Hematopoietic multipotent progenitor cell treated with erythropoietin and hydrocortisone succinate and interleukin-3 and kit ligand, for 15 days (in vitro differentiated cells): ENCODE measurements around the gene BCCIP.

Source experiments
- DNase-seq: peaks from one replicate; pipeline ENCODE4 v3.0.0-alpha.2; 2015; ENCODE audit warnings: low spot score

Gene BCCIP

DNA sequence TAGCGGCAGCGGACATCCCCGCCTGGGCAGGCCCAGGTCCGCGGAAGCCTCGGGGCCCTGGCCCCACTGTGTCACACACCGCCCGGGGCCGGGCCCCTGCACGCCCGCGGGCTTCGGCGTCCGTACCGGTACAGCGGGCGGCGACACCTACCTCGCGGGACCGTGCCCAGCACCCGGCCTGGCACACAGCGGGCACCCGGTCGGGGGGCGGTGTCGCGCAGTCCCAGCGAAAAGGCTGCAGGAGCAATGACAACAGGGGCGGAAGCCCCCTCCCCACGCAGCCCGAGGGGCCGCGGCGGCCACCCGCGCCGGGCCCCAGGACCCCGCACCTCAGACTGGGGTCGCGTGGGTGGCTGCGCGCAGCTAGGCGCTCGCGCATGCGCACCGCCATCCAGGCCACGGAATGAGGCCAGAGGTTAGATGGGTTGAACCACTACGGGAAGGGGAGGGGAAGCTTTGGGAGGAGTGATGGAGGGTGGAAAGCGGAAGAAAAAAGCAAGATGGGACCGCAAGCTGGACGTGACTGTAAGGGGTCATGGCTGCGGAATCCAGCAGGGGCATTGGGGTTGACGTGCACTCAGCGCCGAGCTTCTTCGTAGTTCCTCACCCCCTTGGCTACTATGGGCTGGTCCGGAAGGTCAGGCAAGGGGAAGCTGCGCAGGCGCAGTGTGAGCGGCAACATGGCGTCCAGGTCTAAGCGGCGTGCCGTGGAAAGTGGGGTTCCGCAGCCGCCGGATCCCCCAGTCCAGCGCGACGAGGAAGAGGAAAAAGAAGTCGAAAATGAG, at the start of gene BCCIP, which contains the start of gene UROS:
Gene BCCIP, plus strand, starts transcription at position 669 of the 785 bp plus-strand sequence. Its CDS starts 12 bp downstream, at position 681.
Gene UROS, minus strand, starts transcription at position 381 of the 785 bp plus-strand sequence. CDS start 6,759 bp downstream, outside the sequence.
- DNase-seq = peak; percentile 95

DNA sequence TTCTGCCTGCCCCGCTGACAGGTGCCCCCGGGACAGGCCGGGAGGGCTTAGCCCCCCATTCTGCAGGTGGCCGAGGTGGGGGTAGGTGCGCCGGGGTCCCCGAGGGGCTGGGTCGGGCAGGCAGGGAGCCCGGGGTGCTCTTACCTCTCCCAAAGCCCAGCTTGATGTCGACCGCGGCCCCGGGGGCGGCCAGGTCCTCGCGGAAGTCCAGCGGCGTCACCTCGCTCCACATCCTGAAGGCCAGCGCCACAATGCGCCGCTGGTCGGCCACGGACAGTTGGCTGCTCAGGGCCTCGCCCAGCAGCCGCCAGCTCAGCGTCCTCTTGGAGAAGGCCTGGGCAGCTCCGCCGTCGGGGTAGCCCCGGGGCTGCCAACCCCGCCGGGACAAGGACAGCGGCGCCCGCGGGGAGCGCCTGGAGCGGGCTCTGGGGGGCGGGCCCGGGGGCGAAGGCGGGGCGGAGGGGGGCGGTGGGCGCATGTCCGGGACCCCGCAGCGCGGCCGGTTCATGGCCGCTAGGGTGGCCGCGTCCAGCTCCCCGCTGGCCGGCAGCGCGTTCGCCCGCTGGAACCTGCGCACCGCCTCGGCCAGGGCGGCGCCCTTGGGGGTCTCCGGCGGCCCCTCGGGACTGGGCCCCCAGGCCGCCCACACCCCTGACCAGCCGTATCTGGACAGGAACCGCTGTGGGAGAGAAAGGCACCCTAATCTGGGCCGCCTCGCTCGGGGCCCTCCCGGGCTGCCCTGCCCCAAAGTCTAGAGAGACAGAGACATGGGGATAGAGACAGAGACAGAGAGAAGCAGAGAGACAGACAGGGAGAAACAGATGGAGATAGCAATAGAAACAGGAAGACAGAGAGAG, 49.4 kb upstream of the BCCIP start:
- no peak for DNase-seq

- DNase-seq = no peak
These were observed 48.7 kb upstream of the BCCIP start for GRCh38 chr10:125774581-125775191.

DNA sequence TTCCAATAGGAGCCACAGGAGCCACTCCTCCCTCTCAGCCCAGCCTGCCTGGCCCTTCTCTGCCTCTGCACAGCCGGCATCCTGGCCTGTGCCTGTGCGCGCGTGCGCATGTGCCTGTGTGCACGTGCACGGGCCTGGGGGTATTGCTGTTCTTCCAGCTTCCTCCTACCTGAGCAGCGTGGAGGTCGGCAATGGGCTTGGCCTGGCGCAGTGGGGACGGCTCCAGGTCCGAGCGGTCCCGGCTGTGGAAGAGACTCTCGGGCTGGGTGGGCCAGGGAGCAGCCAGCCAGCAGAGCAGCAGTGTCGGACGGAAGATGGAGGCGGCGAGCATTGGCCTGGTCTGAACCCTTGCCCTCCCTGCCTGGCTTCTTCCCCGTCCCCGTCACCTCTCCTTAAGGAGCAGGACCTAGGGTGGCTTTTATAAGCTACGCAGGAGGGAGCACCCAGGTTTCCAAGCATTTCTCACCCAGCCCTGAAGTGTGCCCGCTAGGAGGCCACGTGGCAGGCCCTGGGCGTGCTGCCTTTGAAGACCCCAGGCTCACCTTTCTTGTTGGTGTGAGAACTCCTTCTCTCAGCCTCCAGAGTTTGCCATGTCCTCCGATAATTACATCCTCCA, 47.7 kb upstream of the BCCIP start, which contains the start of gene MMP21:
Gene MMP21, minus strand, starts transcription at position 331 of the 616 bp plus-strand sequence. Its CDS starts 0 bp downstream, at position 331.
- no peak for DNase-seq

GRCh38 chr10:125777806-125778205, 45.5 kb upstream of the BCCIP start:
- no peak for DNase-seq

- DNase-seq = no peak
These were observed 44.8 kb upstream of the BCCIP start for GRCh38 chr10:125778556-125778955.

DNA sequence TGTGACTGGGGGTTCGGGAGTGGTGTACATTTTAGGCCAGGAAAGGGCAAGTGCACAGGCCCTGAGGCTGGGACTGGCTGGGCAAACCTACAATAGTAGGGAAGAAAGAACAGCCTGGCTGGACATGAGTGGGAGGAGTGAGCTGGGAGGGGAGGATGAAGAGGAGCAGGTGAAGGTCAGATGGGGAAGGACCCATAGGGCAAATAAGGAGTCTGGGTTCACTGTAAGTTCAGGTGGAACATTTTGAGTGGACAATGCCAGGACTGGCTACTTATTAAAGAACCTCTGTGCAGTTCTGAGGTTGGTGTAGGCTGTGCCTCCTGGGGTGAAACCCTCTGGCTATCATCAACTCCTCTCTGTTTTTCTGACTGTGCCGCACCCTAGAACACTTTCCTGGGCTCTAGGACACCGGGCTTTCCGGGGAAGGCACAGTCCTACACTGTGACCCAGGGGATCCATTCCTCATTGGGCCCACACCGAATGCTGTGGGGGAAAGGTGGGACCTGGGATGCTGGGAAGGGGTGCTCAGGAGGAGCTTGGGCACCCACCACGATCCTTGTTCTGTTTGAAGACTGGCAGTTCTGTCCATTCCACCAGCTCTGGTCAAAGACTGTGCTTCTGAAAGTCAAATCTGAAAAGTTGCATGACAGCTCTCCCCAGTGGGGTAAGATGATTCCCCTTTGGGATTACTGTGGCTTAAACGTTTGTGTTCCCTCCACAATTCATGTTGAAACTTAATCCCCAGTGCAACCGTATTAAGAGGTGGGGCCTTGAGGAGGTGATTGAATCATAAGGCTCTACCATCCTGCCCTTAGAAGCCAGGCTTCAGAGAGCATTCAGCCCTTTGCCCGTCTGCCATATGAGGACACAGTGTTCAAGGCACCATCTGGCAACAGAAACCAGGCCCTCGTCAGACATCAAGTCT, 43.7 kb upstream of the BCCIP start:
- DNase-seq = no peak

DNA sequence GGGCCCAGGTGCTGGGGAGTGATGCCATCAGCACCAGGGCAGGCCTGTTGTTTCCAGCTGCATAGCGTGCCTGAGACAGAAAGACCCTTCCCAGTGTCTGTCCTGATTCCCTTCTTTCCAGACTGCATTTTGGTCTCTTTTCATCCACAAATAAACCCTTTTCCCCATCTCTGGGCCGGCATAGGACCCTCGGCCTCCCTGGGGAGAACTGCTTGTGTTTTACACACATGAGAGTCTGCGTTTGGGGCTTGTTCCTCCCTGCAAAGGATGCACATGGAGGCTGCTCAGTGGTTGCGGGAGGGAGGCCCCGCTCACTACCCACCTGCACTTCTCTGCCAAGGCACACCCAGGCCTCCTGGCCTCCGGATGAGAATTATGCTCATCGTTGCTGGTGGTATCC, 42.0 kb upstream of the BCCIP start:
- DNase-seq = no peak

GRCh38 chr10:125782054-125782453, 41.3 kb upstream of the BCCIP start:
- DNase-seq = no peak

DNA sequence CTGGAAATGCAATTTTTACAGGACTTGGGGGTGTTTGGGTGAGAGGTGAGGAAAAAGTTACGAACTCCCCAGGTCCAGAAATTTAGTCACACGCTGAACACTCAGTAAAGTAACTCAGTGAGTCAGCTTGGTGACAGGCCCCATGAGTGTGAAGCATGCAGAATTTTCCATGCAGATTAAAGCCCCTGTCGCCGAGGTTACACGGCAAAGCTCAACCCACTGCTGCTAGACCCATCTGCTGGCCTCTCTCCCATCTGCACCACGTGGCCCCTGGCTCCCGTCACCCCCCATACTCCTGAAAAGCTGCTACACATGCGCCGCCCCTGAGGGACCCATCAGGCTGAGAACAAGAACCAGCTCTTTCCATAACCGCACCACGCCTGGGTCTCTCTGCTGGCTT, 40.7 kb upstream of the BCCIP start:
- DNase-seq = no peak

GRCh38 chr10:125783408-125783807, 39.9 kb upstream of the BCCIP start:
- no peak for DNase-seq

GRCh38 chr10:125783957-125784356, 39.4 kb upstream of the BCCIP start:
- no peak for DNase-seq

GRCh38 chr10:125785791-125786190, 37.6 kb upstream of the BCCIP start:
- no peak for DNase-seq

DNA sequence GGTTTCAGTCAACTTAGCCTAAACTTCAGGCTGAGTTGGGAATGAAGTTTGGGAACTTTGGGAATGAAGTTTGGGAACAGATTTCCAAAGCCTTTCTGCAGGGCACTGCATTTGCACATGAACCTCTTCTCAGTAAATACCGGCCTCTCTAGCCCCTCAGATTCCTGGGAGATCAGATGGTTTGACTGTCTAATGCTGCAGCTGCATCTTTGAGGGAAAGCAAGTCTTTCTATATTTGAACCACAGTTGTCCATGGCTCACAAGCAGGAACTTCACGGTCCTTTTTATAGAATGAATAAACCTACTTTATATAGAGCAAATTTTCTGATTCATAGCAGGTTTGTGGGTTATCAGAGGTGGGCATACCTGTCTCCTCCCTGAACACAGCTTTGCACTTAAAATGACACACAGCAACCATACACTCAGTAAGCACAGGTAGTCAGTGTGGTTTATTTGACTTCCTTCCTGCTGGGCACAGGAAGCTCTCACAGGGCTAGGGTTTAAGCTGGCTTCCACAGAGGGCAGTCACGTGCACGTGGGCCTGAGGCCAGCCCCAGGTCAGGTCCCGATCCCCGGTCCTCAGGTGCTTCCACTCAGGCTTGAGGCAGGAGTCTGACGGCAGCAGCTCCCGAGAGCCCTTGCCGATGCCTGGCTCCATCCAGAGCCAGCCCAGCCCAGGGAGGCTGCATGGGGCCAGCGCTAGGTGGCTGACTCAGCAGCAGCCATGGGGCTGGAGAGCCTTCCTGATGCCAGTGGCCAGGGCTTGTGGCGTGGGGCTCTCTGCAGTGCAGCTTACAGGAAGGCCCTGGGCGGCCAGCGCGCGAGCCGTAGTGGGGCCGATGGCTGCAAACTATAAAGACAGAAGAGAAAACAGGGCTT, 35.0 kb upstream of the BCCIP start:
- no peak for DNase-seq

DNA sequence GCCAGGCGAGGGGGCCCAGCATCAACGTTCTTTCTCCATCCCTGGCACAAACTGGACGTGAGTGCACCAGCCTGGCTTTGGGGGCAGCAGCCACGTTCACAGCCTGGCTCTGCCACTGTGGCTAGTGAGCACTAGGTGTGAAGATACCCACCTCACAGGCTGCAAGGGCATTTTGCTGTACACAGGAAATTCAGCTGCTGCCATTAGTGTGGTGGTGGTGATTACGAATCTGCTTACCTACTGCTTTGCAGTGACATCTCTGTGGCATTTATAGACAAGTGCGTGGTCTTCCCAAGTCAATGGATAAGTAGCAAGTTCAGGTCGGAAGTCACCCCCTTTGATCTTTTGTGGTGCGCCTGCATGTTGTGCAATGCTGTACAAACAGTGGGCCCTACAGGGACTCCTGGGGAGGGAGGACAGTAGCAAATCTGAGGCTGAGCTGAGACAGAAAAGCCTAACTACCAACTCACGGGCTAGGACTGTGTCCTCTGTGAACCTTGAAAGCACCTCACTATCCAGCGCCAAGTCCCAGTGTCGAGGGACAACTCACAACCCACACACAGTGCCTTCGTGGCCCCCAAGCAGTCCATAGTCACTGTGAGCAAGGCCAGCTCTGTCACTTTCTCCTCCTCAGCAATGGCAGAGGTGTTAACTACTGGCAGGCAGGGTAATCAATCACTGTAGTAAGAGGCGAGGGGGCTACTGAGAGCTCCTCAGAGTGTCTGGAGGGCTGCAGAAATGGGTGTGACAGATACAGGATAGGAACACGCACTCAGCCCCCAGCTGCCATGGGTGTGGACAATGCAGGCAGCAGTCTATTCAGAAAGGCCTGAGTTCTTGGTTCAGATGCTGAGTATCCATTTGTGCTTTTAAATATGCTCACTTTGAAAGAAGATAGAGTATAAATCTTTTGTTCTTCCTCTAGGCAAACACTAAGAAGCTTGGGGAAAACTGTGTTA, 30.7 kb upstream of the BCCIP start:
- no peak for DNase-seq

- no peak for DNase-seq
These were observed 28.2 kb upstream of the BCCIP start for GRCh38 chr10:125795128-125795527.

DNA sequence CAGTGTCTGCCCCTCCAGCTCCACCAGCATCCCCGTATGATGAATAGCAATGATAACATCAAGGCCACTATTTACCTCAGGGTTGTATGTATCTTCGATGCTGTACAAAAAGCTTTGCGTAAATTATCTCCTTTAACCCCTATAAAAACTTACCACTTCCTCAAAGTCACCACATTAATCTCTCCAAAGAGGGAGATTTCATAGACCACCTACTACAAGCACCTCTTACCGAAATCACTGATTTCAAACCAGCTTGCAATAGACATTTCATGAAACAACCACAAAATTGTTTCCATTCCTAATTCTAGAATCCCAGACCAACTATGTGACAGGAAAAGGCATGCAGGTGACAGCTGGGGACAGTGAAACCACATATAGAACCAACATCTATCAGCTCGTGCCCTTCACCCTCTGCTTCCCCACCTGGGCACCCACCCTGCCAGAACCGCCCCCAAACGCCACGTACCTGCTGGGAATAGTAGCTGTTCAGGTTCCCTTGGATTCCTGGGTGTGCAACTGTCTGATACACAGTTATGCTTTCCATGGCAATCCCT, 27.6 kb upstream of the BCCIP start:
- no peak for DNase-seq

DNA sequence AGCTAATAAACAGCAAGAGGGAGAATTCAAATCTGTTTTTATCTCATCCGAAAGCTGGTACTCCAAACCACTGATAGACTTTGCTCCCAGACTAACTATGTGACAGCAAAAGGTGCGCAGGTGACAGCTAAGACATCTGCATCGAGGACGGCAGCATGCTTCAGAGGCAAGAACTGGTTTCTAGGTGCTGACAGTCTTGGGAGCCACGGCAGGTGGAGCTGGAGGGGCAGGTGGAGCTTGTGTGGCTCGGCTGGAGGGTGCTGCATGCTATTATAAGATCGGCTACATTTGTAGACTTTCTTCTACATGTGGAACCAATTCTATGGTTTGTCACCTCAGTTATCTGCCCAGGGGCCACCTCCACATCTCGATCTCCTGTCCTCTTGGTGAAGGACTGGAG, 25.9 kb upstream of the BCCIP start:
- no peak for DNase-seq
